ACC112 (cell line): ENCODE results near the gene RBM20.

Experiments used
- H2AFZ ChIP-seq: fragments of 200-600 bp; sonication (generic); one replicate; pipeline ENCODE4 v1.6.0; 2017; ENCODE audit warnings: antibody characterized with exemption, low read length; ENCODE audit not compliant: unreplicated experiment
- H3K27ac ChIP-seq: fragments of 200-600 bp; sonication (generic); 2 replicates; pipeline ENCODE4 v1.5.1; 2014; ENCODE audit warnings: low read depth, mild to moderate bottlenecking, antibody characterized with exemption, low read length, moderate library complexity
- H3K27me3 ChIP-seq: fragments of 200-600 bp; sonication (generic); 2 replicates; pipeline ENCODE4 v1.6.1; 2014; ENCODE audit warnings: mild to moderate bottlenecking, antibody characterized with exemption, low read length, moderate library complexity, mixed read lengths; ENCODE audit not compliant: insufficient read depth
- H3K36me3 ChIP-seq: fragments of 200-600 bp; sonication (generic); 2 replicates; pipeline ENCODE4 v1.6.1; 2016; ENCODE audit warnings: mild to moderate bottlenecking, antibody characterized with exemption, low read length, moderate library complexity, mixed read lengths; ENCODE audit not compliant: insufficient read depth
- H3K4me1 ChIP-seq: fragments of 200-600 bp; sonication (generic); one replicate; pipeline ENCODE4 v1.6.1; 2016; ENCODE audit warnings: low read length, mixed read lengths; ENCODE audit not compliant: insufficient read depth, unreplicated experiment, control insufficient read depth
- H3K4me3 ChIP-seq: fragments of 200-600 bp; sonication (generic); 2 replicates; pipeline ENCODE4 v1.5.1; 2014; ENCODE audit warnings: mild to moderate bottlenecking, low read depth, low read length
- H3K79me2 ChIP-seq: fragments of 200-600 bp; sonication (generic); one replicate; pipeline ENCODE4 v1.6.0; 2016; ENCODE audit warnings: low read length; ENCODE audit not compliant: control insufficient read depth, unreplicated experiment, insufficient read depth

RBM20 gene

GRCh38 chr10:110872984-110873923 lies 229.1 kb downstream of the RBM20 start:
- Histone ChIP-seq H3K4me1 (peaks cover 11% of the 10 kb centered on the region), H3K36me3 (peaks cover 4% of the 10 kb centered on the region), H3K79me2 (peaks cover 36% of the 10 kb centered on the region), H3K27ac (peak overlapping the region; percentile 76), H2AFZ (peak overlapping the region; percentile 64), H3K27me3 (no peaks in the 10 kb centered on the region), H3K4me3 (peak overlapping the region; percentile 87)

- Histone ChIP-seq H3K79me2 (peaks cover 36% of the 10 kb centered on the region), H3K27ac (peak overlapping the region; percentile 76; the same call in 1 of the 2 replicates), H2AFZ (no peak overlapping the region), H3K36me3 (peaks cover 6% of the 10 kb centered on the region), H3K4me3 (peak overlapping the region; percentile 87), H3K4me1 (peaks cover 11% of the 10 kb centered on the region), H3K27me3 (no peaks in the 10 kb centered on the region)
Measured at GRCh38 chr10:110873951-110874350, 229.8 kb downstream of the RBM20 start.

GRCh38 chr10:110876000-110876399 lies 231.9 kb downstream of the RBM20 start:
- Histone ChIP-seq H3K4me1 (peaks cover 7% of the 10 kb centered on the region), H3K4me3 (no peak overlapping the region), H3K27ac (no peak overlapping the region), H3K79me2 (peaks cover 36% of the 10 kb centered on the region), H3K27me3 (no peaks in the 10 kb centered on the region), H2AFZ (no peak overlapping the region), H3K36me3 (peaks cover 20% of the 10 kb centered on the region)

GRCh38 chr10:110876788-110877187 lies 232.7 kb downstream of the RBM20 start:
- peaks cover 24% of the 10 kb centered on the region for H3K36me3 ChIP-seq
- H3K27me3 ChIP-seq, result no peaks in the 10 kb centered on the region
- H3K79me2 ChIP-seq, result peaks cover 36% of the 10 kb centered on the region
- no peak overlapping the region for H2AFZ ChIP-seq
- H3K4me3 ChIP-seq, result no peak overlapping the region
- no peak overlapping the region for H3K27ac ChIP-seq
- peaks cover 4% of the 10 kb centered on the region for H3K4me1 ChIP-seq

- no peak overlapping the region for H3K4me3 ChIP-seq
- H3K4me1 ChIP-seq, result no peaks in the 10 kb centered on the region
- peaks cover 12% of the 10 kb centered on the region for H3K79me2 ChIP-seq
- no peak overlapping the region for H3K27ac ChIP-seq
- H3K27me3 ChIP-seq, result no peaks in the 10 kb centered on the region
- H3K36me3 ChIP-seq, result peaks cover 41% of the 10 kb centered on the region
- no peak overlapping the region for H2AFZ ChIP-seq
Measured at GRCh38 chr10:110880012-110880411, 235.9 kb downstream of the RBM20 start.

GRCh38 chr10:110881247-110881646 lies 237.1 kb downstream of the RBM20 start:
- peaks cover 46% of the 10 kb centered on the region for H3K36me3 ChIP-seq
- peaks cover 4% of the 10 kb centered on the region for H3K79me2 ChIP-seq
- H2AFZ ChIP-seq, result no peak overlapping the region
- H3K27me3 ChIP-seq, result no peaks in the 10 kb centered on the region
- H3K4me1 ChIP-seq, result no peaks in the 10 kb centered on the region
- H3K4me3 ChIP-seq, result no peak overlapping the region
- no peak overlapping the region for H3K27ac ChIP-seq

GRCh38 chr10:110881905-110882304 lies 237.8 kb downstream of the RBM20 start:
- Histone ChIP-seq H3K27ac (no peak overlapping the region), H3K36me3 (peaks cover 46% of the 10 kb centered on the region), H2AFZ (no peak overlapping the region), H3K27me3 (no peaks in the 10 kb centered on the region), H3K4me3 (no peak overlapping the region), H3K79me2 (peaks cover 4% of the 10 kb centered on the region), H3K4me1 (no peaks in the 10 kb centered on the region)

- H2AFZ ChIP-seq, result no peak overlapping the region
- no peaks in the 10 kb centered on the region for H3K27me3 ChIP-seq
- H3K36me3 ChIP-seq, result peaks cover 46% of the 10 kb centered on the region
- no peak overlapping the region for H3K4me3 ChIP-seq
- H3K79me2 ChIP-seq, result no peaks in the 10 kb centered on the region
- no peak overlapping the region for H3K27ac ChIP-seq
- H3K4me1 ChIP-seq, result no peaks in the 10 kb centered on the region
Measured at GRCh38 chr10:110883924-110884323, 239.8 kb downstream of the RBM20 start.

- no peaks in the 10 kb centered on the region for H3K79me2 ChIP-seq
- peaks cover 33% of the 10 kb centered on the region for H3K36me3 ChIP-seq
- H3K27me3 ChIP-seq, result no peaks in the 10 kb centered on the region
- no peaks in the 10 kb centered on the region for H3K4me1 ChIP-seq
- no peak overlapping the region for H3K27ac ChIP-seq
- H3K4me3 ChIP-seq, result no peak overlapping the region
- no peak overlapping the region for H2AFZ ChIP-seq
Measured at GRCh38 chr10:110885932-110886674, 242.0 kb downstream of the RBM20 start.

GRCh38 chr10:110887560-110887959 lies 243.4 kb downstream of the RBM20 start:
- no peaks in the 10 kb centered on the region for H3K79me2 ChIP-seq
- H2AFZ ChIP-seq, result no peak overlapping the region
- H3K36me3 ChIP-seq, result peaks cover 27% of the 10 kb centered on the region
- no peaks in the 10 kb centered on the region for H3K27me3 ChIP-seq
- peaks cover 3% of the 10 kb centered on the region for H3K4me1 ChIP-seq
- no peak overlapping the region for H3K27ac ChIP-seq
- H3K4me3 ChIP-seq, result no peak overlapping the region
